GM18909 (cell line): ENCODE results near the gene ASTN2.
"Not testable (repeated sequence)": the region's sequence is repeated elsewhere in the genome, so short reads cannot be mapped to it uniquely, and the experiment has no call there.

Source experiments
- ATAC-seq: cut with Tn5 transposase; IDR thresholded peaks from one replicate; pipeline ENCODE4 v1.9.1; 2021; ENCODE audit warnings: mild to moderate bottlenecking; ENCODE audit not compliant: unreplicated experiment, poor library complexity

The ASTN2 gene

GRCh38 chr9:116941266-116941665, 473.6 kb downstream of the ASTN2 start:
- no peak for ATAC-seq

DNA sequence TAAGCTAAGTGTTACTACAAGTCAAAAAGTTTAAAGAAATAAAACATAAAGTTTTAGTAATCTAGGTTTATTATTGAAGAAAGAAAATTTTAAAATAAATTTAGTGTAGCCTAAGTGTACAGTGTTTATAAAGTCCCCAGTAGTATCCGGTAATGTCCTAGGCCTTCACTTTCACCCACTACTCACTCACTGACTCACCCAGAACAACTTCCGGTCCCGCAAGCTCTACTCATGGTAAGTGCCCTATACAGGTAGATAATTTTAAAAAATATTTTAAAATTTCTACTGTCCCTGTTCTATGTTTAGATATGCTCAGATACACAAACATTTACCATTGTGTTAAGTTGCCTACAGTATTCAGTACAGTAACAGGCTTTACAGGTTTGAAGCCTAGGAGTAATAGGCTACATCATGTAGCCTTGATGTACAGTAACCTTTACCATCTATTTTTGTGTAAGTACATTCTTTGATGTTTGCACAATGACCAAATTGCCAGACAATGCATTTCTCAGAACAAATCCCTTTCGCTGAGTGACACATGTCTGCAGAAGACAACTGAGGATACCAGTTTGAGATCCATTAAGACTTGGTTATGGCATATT, 474.1 kb downstream of the ASTN2 start:
- no peak for ATAC-seq

- ATAC-seq: no peak
Measured at GRCh38 chr9:116939614-116940013, 475.2 kb downstream of the ASTN2 start.

DNA sequence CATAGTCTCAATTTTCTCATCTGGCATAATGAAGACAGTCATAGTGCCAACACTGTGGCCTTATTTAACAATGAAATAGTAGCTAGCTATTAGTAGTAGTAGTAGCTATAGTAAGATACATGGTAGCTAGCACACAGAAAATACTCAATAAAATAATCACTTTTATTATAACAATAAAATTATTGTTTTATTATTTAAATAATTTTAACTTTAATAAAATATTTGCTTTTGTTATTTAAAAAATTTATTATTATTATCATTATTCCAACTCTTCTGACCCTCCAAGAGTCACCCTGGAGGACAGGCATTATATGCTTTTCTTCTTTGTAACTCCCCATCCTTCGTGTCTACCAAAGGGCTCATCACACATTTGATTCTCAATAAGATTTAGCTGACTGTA, 475.7 kb downstream of the ASTN2 start:
- no peak for ATAC-seq

DNA sequence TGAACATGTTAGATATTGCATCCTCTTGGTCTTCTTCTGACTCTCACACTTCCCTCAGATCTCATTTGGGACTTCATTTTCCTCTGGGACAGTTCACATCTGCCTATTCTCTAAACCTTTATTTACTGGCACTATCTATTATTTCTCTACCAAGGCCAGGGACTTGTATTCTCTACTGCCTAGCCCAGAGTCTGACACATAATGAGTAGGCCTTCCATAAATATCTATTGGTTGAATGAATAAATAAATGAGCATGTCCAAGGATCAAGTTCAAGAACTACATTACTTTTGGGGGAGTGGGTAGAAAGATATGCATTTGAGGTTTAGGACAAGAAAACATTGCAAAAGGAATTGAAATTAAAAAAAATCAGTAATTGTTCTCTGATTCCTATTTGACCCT, 477.5 kb downstream of the ASTN2 start:
- no peak for ATAC-seq

DNA sequence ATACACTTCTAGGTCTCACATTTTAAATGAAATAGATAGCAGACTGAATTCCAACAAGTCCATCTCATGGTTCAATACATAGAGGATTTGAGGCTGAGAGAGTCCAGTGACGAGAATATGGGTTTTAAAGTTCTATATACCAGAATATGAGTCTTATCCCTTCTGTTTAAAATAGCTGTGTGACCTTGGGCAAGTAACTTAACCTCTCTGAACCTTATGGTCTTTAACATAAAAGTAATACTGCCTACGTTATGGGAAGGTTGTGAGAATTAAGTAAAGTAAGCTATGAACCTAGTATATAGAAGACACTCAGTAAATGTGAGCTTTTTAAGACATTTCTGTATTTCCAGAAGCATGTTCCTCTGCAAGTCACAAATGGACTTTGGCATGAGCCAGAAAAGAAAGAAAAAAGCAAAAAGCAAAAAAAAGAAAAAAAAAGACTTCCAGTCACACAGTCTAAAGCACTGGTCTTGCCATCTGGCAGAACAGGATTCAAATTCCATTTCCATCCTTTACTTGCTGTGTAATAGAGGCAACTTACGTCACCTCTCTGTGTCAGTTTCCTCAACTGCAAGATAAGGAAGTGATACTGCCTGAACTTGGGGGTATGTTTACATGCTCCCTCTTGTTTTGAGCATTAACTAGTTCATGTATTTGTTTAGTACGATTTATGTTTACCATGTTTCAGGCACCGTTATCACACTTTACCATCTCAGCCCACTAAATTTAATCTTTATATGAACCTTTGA, 479.5 kb downstream of the ASTN2 start:
- no peak for ATAC-seq

- ATAC-seq: no peak
Measured at GRCh38 chr9:116934131-116934530, 480.7 kb downstream of the ASTN2 start.

- no peak for ATAC-seq
Measured at GRCh38 chr9:116933251-116933650, 481.6 kb downstream of the ASTN2 start.

DNA sequence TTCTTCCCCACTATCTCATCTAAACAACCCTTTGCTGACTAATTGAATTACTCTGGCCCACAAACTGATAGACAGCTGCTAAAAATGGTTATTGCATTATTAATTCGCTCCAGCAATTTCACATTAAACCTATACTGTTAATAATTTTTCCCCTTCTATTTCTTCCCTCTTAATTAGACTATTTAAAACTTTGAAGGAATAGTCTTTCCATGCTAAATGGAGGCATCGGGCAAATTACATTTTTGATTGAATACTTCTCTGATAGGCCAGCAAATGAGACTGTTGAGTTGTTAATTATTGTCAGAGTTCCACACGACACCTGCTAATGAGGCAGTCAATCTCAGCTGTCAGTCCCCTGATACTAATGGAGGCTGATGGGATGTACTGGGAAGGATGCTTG, 485.2 kb downstream of the ASTN2 start:
- ATAC-seq: no peak

DNA sequence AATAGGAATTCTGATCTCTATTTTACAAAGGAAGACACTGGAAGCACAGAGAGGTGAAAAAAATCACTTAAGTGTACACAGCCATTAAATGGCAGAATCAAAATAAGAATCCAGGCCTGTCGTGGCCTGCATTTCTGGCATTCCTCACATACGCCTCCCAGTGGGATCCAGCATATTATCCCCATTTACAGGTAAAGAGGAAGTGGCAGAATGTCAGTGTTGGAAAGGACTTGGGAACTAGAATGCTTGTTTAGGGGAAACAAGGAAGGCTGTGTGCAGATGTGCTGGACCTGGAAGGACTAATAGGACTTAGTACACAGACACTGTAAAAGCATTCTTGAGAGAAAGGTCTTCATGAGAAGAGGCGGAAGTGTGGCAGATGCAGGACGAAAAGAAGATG, 486.0 kb downstream of the ASTN2 start:
- no peak for ATAC-seq

- ATAC-seq: no peak
Measured at GRCh38 chr9:116928289-116928688, 486.6 kb downstream of the ASTN2 start.

GRCh38 chr9:116927726-116928125, 487.1 kb downstream of the ASTN2 start:
- ATAC-seq: no peak

DNA sequence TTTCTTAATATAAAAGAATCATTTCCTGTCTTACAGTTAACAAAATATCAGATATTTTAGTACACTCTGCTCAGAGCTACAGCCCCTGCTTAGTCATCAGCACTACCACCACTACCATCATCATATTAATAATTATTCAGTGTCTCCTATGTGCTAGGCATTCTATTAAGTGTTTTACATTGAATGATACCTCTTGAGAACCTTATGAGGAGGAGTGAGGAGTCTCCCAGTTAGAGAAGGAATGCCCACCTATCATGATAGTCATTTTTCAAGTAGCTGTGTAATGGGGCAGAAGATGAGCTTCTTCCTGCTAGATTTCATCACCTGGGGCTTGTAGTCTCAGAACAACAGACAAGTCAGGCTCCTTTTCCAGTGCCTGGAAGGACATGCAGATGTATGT, 489.7 kb downstream of the ASTN2 start:
- no peak for ATAC-seq

DNA sequence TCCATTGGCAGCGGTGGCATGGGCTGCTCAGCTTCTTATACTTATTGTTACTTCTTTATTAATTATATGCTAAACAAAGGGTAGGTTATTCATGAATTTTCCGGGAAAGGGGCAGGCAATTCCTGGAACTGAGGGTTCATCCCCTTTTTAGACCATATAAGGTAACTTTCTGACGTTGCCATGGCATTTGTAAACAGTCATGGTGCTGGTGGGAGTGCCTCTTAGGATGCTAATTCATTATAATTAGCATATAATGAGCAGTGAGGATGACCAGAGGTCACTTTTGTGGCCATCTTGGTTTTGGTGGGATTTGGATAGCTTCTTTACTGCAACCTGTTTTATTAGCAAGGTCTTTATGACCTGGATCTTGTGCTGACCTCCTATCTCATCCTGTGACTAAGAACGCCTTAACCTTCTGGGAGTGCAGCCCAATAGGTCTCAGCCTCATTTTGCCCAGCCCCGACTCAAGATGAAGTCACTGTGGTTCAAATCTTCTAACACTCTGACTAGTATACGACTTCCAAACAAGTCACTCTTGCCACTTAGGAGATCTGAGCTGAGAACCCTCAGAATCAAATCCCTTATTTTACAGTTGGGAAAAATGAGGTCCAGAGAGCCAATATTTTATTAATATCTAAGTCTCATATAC, 490.3 kb downstream of the ASTN2 start:
- no peak for ATAC-seq

DNA sequence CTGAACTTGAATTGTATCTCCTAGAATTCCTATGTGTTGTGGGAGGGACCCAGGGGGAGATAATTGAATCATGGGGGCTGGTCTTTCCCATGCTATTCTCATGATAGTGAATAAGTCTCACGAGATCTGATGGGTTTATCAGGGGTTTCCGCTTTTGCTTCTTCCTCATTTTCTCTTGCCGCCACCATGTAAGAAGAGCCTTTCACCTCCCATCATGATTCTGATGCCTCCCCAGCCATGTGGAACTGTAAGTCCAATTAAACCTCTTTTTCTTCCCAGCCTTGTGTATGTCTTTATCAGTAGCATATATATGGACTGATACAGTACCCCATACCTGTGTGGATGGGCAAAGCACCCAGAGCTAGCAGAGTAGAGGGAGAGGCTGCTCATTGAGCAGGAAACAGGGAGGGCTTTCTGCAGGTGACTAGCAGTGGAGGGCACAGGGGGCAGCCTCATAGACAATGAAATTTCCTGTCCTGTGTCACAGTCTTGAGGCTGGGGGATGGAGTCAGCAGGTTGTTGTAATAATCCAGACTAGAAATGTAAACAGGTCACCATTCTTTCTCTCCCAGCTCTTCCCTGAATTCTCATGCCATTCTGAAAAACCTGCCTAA, 496.9 kb downstream of the ASTN2 start:
- ATAC-seq: not testable (repeated sequence)

- ATAC-seq: no peak
Measured at GRCh38 chr9:116913536-116913935, 501.3 kb downstream of the ASTN2 start.

GRCh38 chr9:116910201-116910600, 504.7 kb downstream of the ASTN2 start:
- no peak for ATAC-seq

- ATAC-seq: no peak
Measured at GRCh38 chr9:116907989-116908388, 506.9 kb downstream of the ASTN2 start.

DNA sequence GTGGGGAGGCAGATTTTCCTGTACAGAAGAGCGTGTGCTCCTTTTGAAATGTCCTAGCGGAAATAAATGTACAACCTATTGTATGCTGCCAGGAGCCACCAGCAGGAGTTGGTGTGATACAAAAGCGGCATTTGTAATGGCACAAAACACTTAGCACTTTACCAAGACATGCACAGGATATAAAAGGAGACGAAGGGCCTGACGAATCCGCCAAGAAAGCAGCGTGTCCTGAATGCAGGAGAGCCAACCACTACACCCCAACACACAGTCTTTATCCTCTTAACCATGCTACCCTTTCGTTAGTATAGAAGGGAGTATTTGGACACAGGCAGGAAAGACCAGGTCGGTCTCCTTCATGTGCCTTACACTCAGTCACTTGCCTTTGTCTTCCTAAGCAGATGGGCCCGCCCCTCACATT, 509.7 kb downstream of the ASTN2 start:
- ATAC-seq: no peak

- no peak for ATAC-seq
Measured at GRCh38 chr9:116904165-116904564, 510.7 kb downstream of the ASTN2 start.

- ATAC-seq: no peak
Measured at GRCh38 chr9:116901260-116901659, 513.6 kb downstream of the ASTN2 start.
